Liver (tissue), 9 donors: ENCODE measurements around the gene BAG2. TPM values are rescaled to one million over a fixed set of nuclear protein-coding genes. Genes with fewer than 3 reads are reported as not detected.
A peak's percentile ranks its signal among the peaks of the same experiment; 100 is the strongest.

Source experiments
- DNase-seq: peaks from one replicate; pipeline ENCODE4 v3.0.0-alpha.2; 2017; ENCODE audit warnings: low spot score
- H3K27ac ChIP-seq, 2 donors: one replicate each; pipeline ENCODE4 v1.7.0; 2013; ENCODE audit warnings: inconsistent platforms in 2 of 2, low read length in 2 of 2, control low read depth in 1 of 2, low read depth in 1 of 2, mild to moderate bottlenecking in 1 of 2
- H3K27me3 ChIP-seq, 4 donors: one replicate each; pipeline versions ENCODE4 v1.6.1 to v1.7.0; 2013; ENCODE audit warnings: low read length in 3 of 4, inconsistent platforms in 1 of 4, mild to moderate bottlenecking in 1 of 4, moderate library complexity in 1 of 4; ENCODE audit not compliant: control insufficient read depth in 4 of 4, insufficient read depth in 4 of 4
- H3K36me3 ChIP-seq, 4 donors: one replicate each; pipeline versions ENCODE4 v1.6.1 to v1.7.0; 2013; ENCODE audit warnings: low read length in 3 of 4, mild to moderate bottlenecking in 3 of 4, low read depth in 1 of 4, moderate library complexity in 1 of 4; ENCODE audit not compliant: control insufficient read depth in 4 of 4, insufficient read depth in 3 of 4
- H3K4me1 ChIP-seq, 4 donors: one replicate each; pipeline versions ENCODE4 v1.6.1 to v1.7.0; 2013; ENCODE audit warnings: low read length in 3 of 4, mild to moderate bottlenecking in 3 of 4, moderate library complexity in 1 of 4; ENCODE audit not compliant: control insufficient read depth in 4 of 4, insufficient read depth in 4 of 4
- H3K4me3 ChIP-seq, 3 donors: one replicate each; pipeline versions ENCODE4 v1.6.1 to v1.7.0; 2013; ENCODE audit warnings: low read length in 3 of 3, control low read depth in 1 of 3, low read depth in 1 of 3, mild to moderate bottlenecking in 1 of 3
- H3K9ac ChIP-seq, 2 donors: one replicate each; pipeline ENCODE4 v1.7.0; 2013; ENCODE audit warnings: low read length in 2 of 2, mild to moderate bottlenecking in 2 of 2, moderate library complexity in 2 of 2, control low read depth in 1 of 2, low read depth in 1 of 2
- H3K9me3 ChIP-seq, 4 donors: one replicate each; pipeline versions ENCODE4 v1.6.1 to v1.7.0; 2013; ENCODE audit warnings: low read length in 3 of 4; ENCODE audit not compliant: control insufficient read depth in 4 of 4
- ATF3 ChIP-seq: IDR thresholded peaks from 2 replicates; pipeline ENCODE4 v1.6.1; 2016; ENCODE audit warnings: antibody characterized with exemption
- CTCF ChIP-seq: fragments of 150-350 bp; IDR thresholded peaks from 2 replicates; pipeline ENCODE4 v1.5.1; 2017; ENCODE audit warnings: improper control_type of control experiment, low read depth, low read length; ENCODE audit not compliant: missing input control
- FOXA1 ChIP-seq: IDR thresholded peaks from 2 replicates; pipeline ENCODE4 v1.6.1; 2016; ENCODE audit warnings: antibody characterized with exemption
- FOXA2 ChIP-seq: IDR thresholded peaks from 2 replicates; pipeline ENCODE4 v1.6.1; 2016; ENCODE audit warnings: antibody characterized with exemption
- HNF4A ChIP-seq, 2 donors: conservative IDR thresholded peaks; 2 replicates each; pipeline ENCODE4 v1.6.1; 2016; ENCODE audit warnings: antibody characterized with exemption in 2 of 2, mild to moderate bottlenecking in 2 of 2
- HNF4G ChIP-seq: IDR thresholded peaks from 2 replicates; pipeline ENCODE4 v1.6.1; 2016; ENCODE audit warnings: antibody characterized with exemption
- JUND ChIP-seq, 2 donors: IDR thresholded peaks; 2 replicates each; pipeline ENCODE4 v1.6.1; 2016; ENCODE audit warnings: antibody characterized with exemption in 2 of 2
- MAX ChIP-seq: IDR thresholded peaks from 2 replicates; pipeline ENCODE4 v1.6.1; 2016; ENCODE audit warnings: antibody characterized with exemption
- NR2F2 ChIP-seq: IDR thresholded peaks from 2 replicates; pipeline ENCODE4 v1.6.1; 2016; ENCODE audit warnings: antibody characterized with exemption
- RAD21 ChIP-seq, 2 donors: IDR thresholded peaks; 2 replicates each; pipeline ENCODE4 v1.6.1; 2016; ENCODE audit warnings: antibody characterized with exemption in 2 of 2, mild to moderate bottlenecking in 2 of 2
- RXRA ChIP-seq, 2 donors: IDR thresholded peaks; 2 replicates each; pipeline ENCODE4 v1.6.1; 2017 to 2018; ENCODE audit warnings: antibody characterized with exemption in 2 of 2, mild to moderate bottlenecking in 1 of 2
- SP1 ChIP-seq: IDR thresholded peaks from 2 replicates; pipeline ENCODE4 v1.6.1; 2018; ENCODE audit warnings: antibody characterized with exemption, mild to moderate bottlenecking
- TAF1 ChIP-seq: conservative IDR thresholded peaks from 2 replicates; pipeline ENCODE4 v1.6.1; 2016; ENCODE audit warnings: antibody characterized with exemption, mild to moderate bottlenecking
- YY1 ChIP-seq: IDR thresholded peaks from 2 replicates; pipeline ENCODE4 v1.6.1; 2016; ENCODE audit warnings: antibody characterized with exemption, mild to moderate bottlenecking
- ZBTB33 ChIP-seq: IDR thresholded peaks from 2 replicates; pipeline ENCODE4 v1.6.1; 2016; ENCODE audit warnings: antibody characterized with exemption
- WGBS: extraction: QIAGEN DNeasy Blood & Tissue Kit; methylation state at CpG from one replicate; pipeline ENCODE4 v1.1.7; 2013; 5-methylcytosine and 5-hydroxymethylcytosine counted together
- polyA plus RNA-seq, 2 donors: library from polyadenylated mRNA; stranded (reverse) in 1 of 2; unstranded in 1 of 2; fragments of 200-250 nt in 1 of 2; fragments of >200 nt in 1 of 2; fragmentation: Nextera tagmentation in 1 of 2; extraction: Ambion mirVana in 1 of 2; gene quantifications; one replicate each; pipeline versions ENCODE4 v1.2.1 to v1.2.3, GENCODE V29; 2013 to 2015
- total RNA-seq, 2 donors: library from RNA; depleted of rRNA; stranded (reverse); fragments of >200 nt; gene quantifications; one replicate each; pipeline ENCODE4 v1.2.3, GENCODE V29; 2014
- donor health status: healthy.
- donor health status: healthy.
- donor health status: healthy.
- donor health status: healthy.
- donor health status: healthy.

Gene BAG2
- total and polyA plus RNA-seq, 4 donors = 1.8 to 4.9 (median 3.1) TPM

- peaks cover 2 to 12% (median 10%) of the 10 kb centered on the region in 4 donors for H3K36me3 ChIP-seq
- no peak for DNase-seq
- TF ChIP-seq FOXA2 (no peak), RXRA (IDR thresholded peaks at IDR 0.05) (no peak), FOXA1 (no peak), TAF1 (no peak), NR2F2 (no peak), JUND (IDR thresholded peaks at IDR 0.05) (no peak), ATF3 (no peak), SP1 (no peak)
These were observed 11.2 kb downstream of the BAG2 start for GRCh38 chr6:57183336-57183735.

GRCh38 chr6:57190140-57190539 is 18.0 kb downstream of the BAG2 start:
- no peak overlapping the region for H3K27ac ChIP-seq
- 80% methylated on average over 2 of the region's 2 CpGs for WGBS
- H3K4me3 ChIP-seq = no peak overlapping the region
- no peaks in the 10 kb centered on the region for H3K9me3 ChIP-seq
- H3K27me3 ChIP-seq = no peaks in the 10 kb centered on the region
- H3K9ac ChIP-seq = no peak overlapping the region
- no peaks in the 10 kb centered on the region for H3K4me1 ChIP-seq
- H3K36me3 ChIP-seq = peaks cover 0 to 2% (median 0%) of the 10 kb centered on the region in 4 donors
- no peak for TF ChIP-seq JUND (IDR thresholded peaks at IDR 0.05)
- no peak for TF ChIP-seq YY1
- TF ChIP-seq HNF4A (conservative IDR thresholded peaks at IDR 0.05) = no peak
- TF ChIP-seq HNF4G = no peak
- no peak for TF ChIP-seq MAX
- TF ChIP-seq FOXA2 = no peak
- peak; percentile 15 for TF ChIP-seq CTCF
- TF ChIP-seq ATF3 = no peak
- TF ChIP-seq RAD21 (IDR thresholded peaks at IDR 0.05) = peak; percentile 51 to 56
- TF ChIP-seq TAF1 = no peak
- no peak for TF ChIP-seq FOXA1
- TF ChIP-seq RXRA (IDR thresholded peaks at IDR 0.05) = no peak
- no peak for TF ChIP-seq SP1
- DNase-seq = no peak

More at GRCh38 chr6:57183336-57183735, 11.2 kb downstream of the BAG2 start:
- no peaks in the 10 kb centered on the region for H3K9me3 ChIP-seq
- no peak overlapping the region for H3K27ac ChIP-seq
- no peaks in the 10 kb centered on the region for H3K27me3 ChIP-seq
- 92% methylated on average over 2 of the region's 2 CpGs for WGBS
- H3K4me3 ChIP-seq = no peak overlapping the region
- H3K9ac ChIP-seq = no peak overlapping the region
- no peaks in the 10 kb centered on the region for H3K4me1 ChIP-seq

GRCh38 chr6:57193177-57193576 is 21.1 kb downstream of the BAG2 start:
- TF ChIP-seq TAF1 (no peak), HNF4G (no peak), ZBTB33 (no peak), RXRA (IDR thresholded peaks at IDR 0.05) (no peak)
- Histone ChIP-seq H3K4me1 (no peaks in the 10 kb centered on the region), H3K36me3 (no peaks in the 10 kb centered on the region), H3K9ac (no peak overlapping the region), H3K27me3 (no peaks in the 10 kb centered on the region), H3K4me3 (no peak overlapping the region), H3K27ac (no peak overlapping the region), H3K9me3 (no peaks in the 10 kb centered on the region)
- DNase-seq = no peak
